Muscle layer of duodenum (tissue), 2 donors: ENCODE results near the gene ZC3H12C.
"Not testable (repeated sequence)": the region's sequence is repeated elsewhere in the genome, so short reads cannot be mapped to it uniquely, and the experiment has no call there.

Experiments
- H3K27ac ChIP-seq: one replicate; pipeline ENCODE4 v1.7.0; 2013; ENCODE audit warnings: mild to moderate bottlenecking, low read length
- H3K27me3 ChIP-seq: one replicate; pipeline ENCODE4 v1.7.0; 2013; ENCODE audit warnings: low read depth, mild to moderate bottlenecking, control low read depth, low read length
- H3K36me3 ChIP-seq, 2 donors: one replicate each; pipeline ENCODE4 v1.7.0; 2013; ENCODE audit warnings: low read length in 2 of 2, control low read depth in 1 of 2, mild to moderate bottlenecking in 1 of 2; ENCODE audit not compliant: insufficient read depth in 2 of 2, control insufficient read depth in 1 of 2
- H3K4me1 ChIP-seq, 2 donors: one replicate each; pipeline ENCODE4 v1.7.0; 2013; ENCODE audit warnings: low read length in 2 of 2, mild to moderate bottlenecking in 2 of 2, control low read depth in 1 of 2, moderate library complexity in 1 of 2; ENCODE audit not compliant: insufficient read depth in 2 of 2, control insufficient read depth in 1 of 2
- H3K4me3 ChIP-seq, 2 donors: one replicate each; pipeline ENCODE4 v1.7.0; 2013; ENCODE audit warnings: low read length in 2 of 2, low read depth in 1 of 2, mild to moderate bottlenecking in 1 of 2
- H3K9me3 ChIP-seq, 2 donors: one replicate each; pipeline ENCODE4 v1.7.0; 2013; ENCODE audit warnings: low read length in 2 of 2, control low read depth in 1 of 2, mild to moderate bottlenecking in 1 of 2; ENCODE audit not compliant: control insufficient read depth in 1 of 2
- donor health status: healthy.

The ZC3H12C gene

GRCh38 chr11:110192604-110193282 lies 99.6 kb downstream of the ZC3H12C start:
- H3K36me3 ChIP-seq, H3K27ac ChIP-seq, H3K9me3 ChIP-seq, H3K4me1 ChIP-seq, H3K4me3 ChIP-seq, H3K27me3 ChIP-seq: not testable (repeated sequence)

- H3K36me3 ChIP-seq, H3K4me1 ChIP-seq, H3K9me3 ChIP-seq, H3K27me3 ChIP-seq, H3K27ac ChIP-seq, H3K4me3 ChIP-seq: not testable (repeated sequence)
Observed at GRCh38 chr11:110194211-110194766, 101.1 kb downstream of the ZC3H12C start.

- no peaks in the 10 kb centered on the region for H3K4me1 ChIP-seq
- no peaks in the 10 kb centered on the region for H3K27me3 ChIP-seq
Observed at GRCh38 chr11:110196241-110196754, 103.1 kb downstream of the ZC3H12C start.

GRCh38 chr11:110196884-110197420 lies 103.8 kb downstream of the ZC3H12C start:
- Histone ChIP-seq H3K27ac (no peak overlapping the region), H3K4me3 (no peak overlapping the region), H3K36me3 (no peaks in the 10 kb centered on the region), H3K4me1 (no peaks in the 10 kb centered on the region), H3K27me3 (no peaks in the 10 kb centered on the region), H3K9me3 (no peaks in the 10 kb centered on the region)

More at GRCh38 chr11:110196241-110196754, 103.1 kb downstream of the ZC3H12C start:
- Histone ChIP-seq H3K9me3 (no peaks in the 10 kb centered on the region), H3K4me3 (no peak overlapping the region), H3K27ac (no peak overlapping the region), H3K36me3 (no peaks in the 10 kb centered on the region)

GRCh38 chr11:110198031-110198729 lies 105.0 kb downstream of the ZC3H12C start:
- Histone ChIP-seq H3K4me1 (no peaks in the 10 kb centered on the region), H3K27me3 (no peaks in the 10 kb centered on the region), H3K27ac (no peak overlapping the region), H3K4me3 (no peak overlapping the region), H3K9me3 (no peaks in the 10 kb centered on the region), H3K36me3 (no peaks in the 10 kb centered on the region)

- Histone ChIP-seq H3K9me3 (no peaks in the 10 kb centered on the region), H3K4me3 (no peak overlapping the region), H3K36me3 (no peaks in the 10 kb centered on the region), H3K27ac (no peak overlapping the region), H3K27me3 (no peaks in the 10 kb centered on the region), H3K4me1 (no peaks in the 10 kb centered on the region)
Observed at GRCh38 chr11:110199184-110199981, 106.2 kb downstream of the ZC3H12C start.

- Histone ChIP-seq H3K27me3 (no peaks in the 10 kb centered on the region), H3K9me3 (no peaks in the 10 kb centered on the region), H3K27ac (no peak overlapping the region), H3K4me3 (no peak overlapping the region), H3K36me3 (no peaks in the 10 kb centered on the region), H3K4me1 (no peaks in the 10 kb centered on the region)
Observed at GRCh38 chr11:110200241-110200640, 107.0 kb downstream of the ZC3H12C start.

GRCh38 chr11:110200836-110201235 lies 107.6 kb downstream of the ZC3H12C start:
- H3K4me3 ChIP-seq, result no peak overlapping the region
- H3K36me3 ChIP-seq, result no peaks in the 10 kb centered on the region
- no peaks in the 10 kb centered on the region for H3K4me1 ChIP-seq
- no peak overlapping the region for H3K27ac ChIP-seq
- no peaks in the 10 kb centered on the region for H3K9me3 ChIP-seq
- no peaks in the 10 kb centered on the region for H3K27me3 ChIP-seq

GRCh38 chr11:110207123-110207522 lies 113.9 kb downstream of the ZC3H12C start:
- no peaks in the 10 kb centered on the region for H3K9me3 ChIP-seq
- no peak overlapping the region for H3K4me3 ChIP-seq
- H3K27ac ChIP-seq, result no peak overlapping the region
- H3K4me1 ChIP-seq, result no peaks in the 10 kb centered on the region
- no peaks in the 10 kb centered on the region for H3K36me3 ChIP-seq
- no peaks in the 10 kb centered on the region for H3K27me3 ChIP-seq

GRCh38 chr11:110208678-110209312 lies 115.6 kb downstream of the ZC3H12C start:
- H3K27ac ChIP-seq, H3K36me3 ChIP-seq, H3K4me1 ChIP-seq, H3K4me3 ChIP-seq, H3K9me3 ChIP-seq, H3K27me3 ChIP-seq: not testable (repeated sequence)
